Measurements from ENCODE around the gene ANKRD6.

Gene ANKRD6

DNA sequence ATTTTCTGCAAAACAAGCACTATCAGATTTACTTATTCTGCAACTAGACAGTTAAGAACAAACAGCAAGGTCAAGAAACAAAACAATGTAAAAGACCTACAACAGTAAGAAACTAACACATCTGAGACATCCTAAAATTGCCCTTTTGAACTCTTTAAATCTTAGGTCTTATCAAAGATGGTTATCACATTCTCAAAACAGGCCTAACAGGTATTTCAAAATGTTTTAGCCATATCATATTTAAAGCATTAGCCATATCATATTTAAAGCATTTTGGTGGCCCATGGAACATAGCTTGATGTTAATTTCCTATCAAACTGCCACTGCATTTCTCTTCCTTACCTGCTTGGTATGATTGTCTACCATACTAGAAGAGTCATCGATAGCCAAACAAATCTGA, 216.7 kb downstream of the ANKRD6 start:
- H3K4me3 ChIP-seq (ENCODE audit: low read depth, low read length): no peak overlapping the region
- TF ChIP-seq, protein P1, sequence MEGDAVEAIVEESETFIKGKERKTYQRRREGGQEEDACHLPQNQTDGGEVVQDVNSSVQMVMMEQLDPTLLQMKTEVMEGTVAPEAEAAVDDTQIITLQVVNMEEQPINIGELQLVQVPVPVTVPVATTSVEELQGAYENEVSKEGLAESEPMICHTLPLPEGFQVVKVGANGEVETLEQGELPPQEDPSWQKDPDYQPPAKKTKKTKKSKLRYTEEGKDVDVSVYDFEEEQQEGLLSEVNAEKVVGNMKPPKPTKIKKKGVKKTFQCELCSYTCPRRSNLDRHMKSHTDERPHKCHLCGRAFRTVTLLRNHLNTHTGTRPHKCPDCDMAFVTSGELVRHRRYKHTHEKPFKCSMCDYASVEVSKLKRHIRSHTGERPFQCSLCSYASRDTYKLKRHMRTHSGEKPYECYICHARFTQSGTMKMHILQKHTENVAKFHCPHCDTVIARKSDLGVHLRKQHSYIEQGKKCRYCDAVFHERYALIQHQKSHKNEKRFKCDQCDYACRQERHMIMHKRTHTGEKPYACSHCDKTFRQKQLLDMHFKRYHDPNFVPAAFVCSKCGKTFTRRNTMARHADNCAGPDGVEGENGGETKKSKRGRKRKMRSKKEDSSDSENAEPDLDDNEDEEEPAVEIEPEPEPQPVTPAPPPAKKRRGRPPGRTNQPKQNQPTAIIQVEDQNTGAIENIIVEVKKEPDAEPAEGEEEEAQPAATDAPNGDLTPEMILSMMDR (conservative IDR thresholded peaks at IDR 0.05; ENCODE audit: low read depth, low read length): no peak
- no peak for DNase-seq (ENCODE audit: low read depth)

- no peak overlapping the region for H3K4me3 ChIP-seq (ENCODE audit: low read depth, low read length)
- DNase-seq (ENCODE audit: low read depth): no peak
- TF ChIP-seq, protein P1 (conservative IDR thresholded peaks at IDR 0.05; ENCODE audit: low read depth, low read length): no peak
Measured at GRCh38 chr6:89650579-89650978, 217.6 kb downstream of the ANKRD6 start.

- DNase-seq (ENCODE audit: low read depth): peak; percentile 47
- TF ChIP-seq, protein P1 (conservative IDR thresholded peaks at IDR 0.05; ENCODE audit: low read depth, low read length): no peak
- no peak overlapping the region for H3K4me3 ChIP-seq (ENCODE audit: low read depth, low read length)
Measured at GRCh38 chr6:89655122-89655521, 222.2 kb downstream of the ANKRD6 start.

DNA sequence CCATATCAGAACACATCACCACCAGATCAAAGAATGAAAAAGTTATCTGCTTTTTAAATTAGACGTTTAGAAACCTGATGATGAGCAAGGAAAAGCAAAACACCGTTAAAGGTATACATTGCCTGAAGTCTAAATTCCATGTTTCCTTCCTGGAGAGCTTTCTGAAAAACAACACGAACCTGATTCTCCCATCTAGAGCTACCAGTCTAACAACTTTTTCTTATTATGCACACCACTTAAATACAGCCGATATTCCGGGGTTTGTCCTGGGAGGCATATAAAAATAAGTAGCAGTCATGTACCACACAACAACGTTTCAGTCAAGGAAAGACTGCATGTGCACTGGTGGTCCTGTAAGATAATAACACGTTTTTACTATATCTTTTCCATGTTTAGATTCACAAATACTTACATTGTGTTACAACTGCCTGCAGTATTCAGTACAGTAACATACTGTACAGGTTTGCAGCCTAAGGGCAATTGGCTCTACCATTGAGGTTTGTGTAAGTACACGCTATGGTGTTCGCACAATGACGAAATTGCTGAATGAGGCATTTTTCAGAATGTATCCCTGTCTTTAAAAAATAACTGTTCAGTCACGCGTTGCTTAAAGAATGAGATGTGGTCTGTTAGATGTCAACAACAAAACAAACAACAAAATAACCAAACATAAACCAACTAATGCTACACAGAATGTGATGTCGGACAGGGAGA, 224.7 kb downstream of the ANKRD6 start:
- no peak for DNase-seq (ENCODE audit: low read depth)
- no peak overlapping the region for H3K4me3 ChIP-seq (ENCODE audit: low read depth, low read length)
- TF ChIP-seq, protein P1 (conservative IDR thresholded peaks at IDR 0.05; ENCODE audit: low read depth, low read length): no peak

- no peak for DNase-seq (ENCODE audit: low read depth)
- TF ChIP-seq, protein P1 (conservative IDR thresholded peaks at IDR 0.05; ENCODE audit: low read depth, low read length): no peak
- H3K4me3 ChIP-seq (ENCODE audit: low read depth, low read length): no peak overlapping the region
Measured at GRCh38 chr6:89660981-89661380, 228.0 kb downstream of the ANKRD6 start.

- no peak overlapping the region for H3K4me3 ChIP-seq (ENCODE audit: low read depth, low read length)
- TF ChIP-seq, protein P1 (conservative IDR thresholded peaks at IDR 0.05; ENCODE audit: low read depth, low read length): no peak
- no peak for DNase-seq (ENCODE audit: low read depth)
Measured at GRCh38 chr6:89661559-89661958, 228.6 kb downstream of the ANKRD6 start.

- no peak for DNase-seq (ENCODE audit: low read depth)
- H3K4me3 ChIP-seq (ENCODE audit: low read depth, low read length): no peak overlapping the region
- TF ChIP-seq, protein P1 (conservative IDR thresholded peaks at IDR 0.05; ENCODE audit: low read depth, low read length): no peak
Measured at GRCh38 chr6:89662659-89663223, 229.8 kb downstream of the ANKRD6 start.
